Measurements from ENCODE around the gene FGF18.
"Not testable (repeated sequence)": the region's sequence is repeated elsewhere in the genome, so short reads cannot be mapped to it uniquely, and the experiment has no call there.

Gene FGF18, protein sequence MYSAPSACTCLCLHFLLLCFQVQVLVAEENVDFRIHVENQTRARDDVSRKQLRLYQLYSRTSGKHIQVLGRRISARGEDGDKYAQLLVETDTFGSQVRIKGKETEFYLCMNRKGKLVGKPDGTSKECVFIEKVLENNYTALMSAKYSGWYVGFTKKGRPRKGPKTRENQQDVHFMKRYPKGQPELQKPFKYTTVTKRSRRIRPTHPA

DNA sequence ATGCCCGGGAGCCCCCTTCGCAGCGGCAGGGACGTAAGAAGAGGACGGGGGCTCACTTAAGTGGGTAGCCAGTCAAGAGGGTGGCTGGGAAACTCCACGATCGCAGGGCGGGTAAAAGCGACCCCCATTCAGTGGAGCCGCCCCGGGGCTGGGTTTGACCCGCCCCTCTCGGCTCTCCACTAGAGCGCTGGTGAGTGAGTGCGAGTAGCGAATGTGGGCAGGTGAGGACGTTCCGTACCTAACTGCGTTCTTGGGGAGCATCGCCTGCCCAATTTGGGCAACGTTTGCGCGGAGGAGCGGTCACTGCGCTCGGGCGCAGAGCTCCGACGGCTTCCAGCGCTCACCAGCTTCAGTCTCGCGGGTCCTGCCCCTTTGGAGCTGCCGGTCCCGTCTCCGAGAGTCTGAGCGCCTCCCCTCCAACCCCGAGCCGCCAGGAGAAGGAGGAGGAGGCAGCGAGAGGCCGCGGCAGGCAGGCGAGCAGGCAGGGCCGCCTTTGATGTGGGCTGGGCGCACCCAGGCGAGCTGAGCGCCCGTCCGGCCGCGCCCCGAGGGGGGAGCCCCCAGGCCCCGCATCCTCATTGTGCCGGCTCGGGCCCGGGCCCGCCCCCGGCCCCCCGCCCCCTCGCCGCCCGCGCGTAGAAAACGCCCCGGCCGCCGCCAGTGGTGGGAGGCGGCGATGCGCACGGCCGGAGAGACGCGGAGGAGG lies at the start of gene FGF18:
FGF18 (plus strand) TSS at position 666 of the 706 bp plus-strand sequence. CDS start 553 bp downstream, outside the sequence.
- Histone ChIP-seq H3K27me3 (ENCODE audit: control insufficient read depth, insufficient read depth, low read length) (peaks cover 39% of the 10 kb centered on the region), H3K36me3 (ENCODE audit: control insufficient read depth, insufficient read depth, low read length) (no peaks in the 10 kb centered on the region), H3K4me3 (ENCODE audit: low read depth, low read length) (peak within 1 kb of the TSS; percentile 79), H3K27ac (ENCODE audit: low read depth, low read length) (no peak within 1 kb of the TSS), H3K9me3 (ENCODE audit: control insufficient read depth, insufficient read depth, low read depth, low read length) (no peaks in the 10 kb centered on the region), H3K9ac (ENCODE audit: low read length) (peak within 1 kb of the TSS; percentile 72), H3K4me1 (ENCODE audit: control insufficient read depth, insufficient read depth, low read length) (peaks cover 30% of the 10 kb centered on the region)

DNA sequence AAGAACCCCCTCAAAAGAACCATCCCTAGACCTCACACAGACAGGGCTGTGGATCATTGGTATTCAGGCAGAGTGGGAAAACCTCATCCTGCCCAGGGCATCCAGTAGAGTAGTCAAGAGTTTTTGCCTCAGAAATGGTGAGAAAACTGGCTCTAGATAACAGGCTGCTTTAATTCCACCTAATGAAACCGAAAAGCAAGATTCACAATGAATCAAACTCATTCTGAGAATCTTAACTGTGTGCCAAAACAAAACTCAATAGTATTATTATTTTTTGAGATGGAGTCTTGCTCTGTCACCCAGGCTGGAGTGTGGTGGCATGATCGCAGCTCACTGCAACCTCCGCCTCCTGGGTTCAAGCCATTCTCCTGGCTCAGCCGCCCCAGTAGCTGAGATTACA lies 49.5 kb upstream of the FGF18 start:
- H3K9ac ChIP-seq (ENCODE audit: low read length) = no peak overlapping the region
- H3K27ac ChIP-seq (ENCODE audit: low read depth, low read length) = no peak overlapping the region
- no peaks in the 10 kb centered on the region for H3K36me3 ChIP-seq (ENCODE audit: control insufficient read depth, insufficient read depth, low read length)
- H3K9me3 ChIP-seq (ENCODE audit: control insufficient read depth, insufficient read depth, low read depth, low read length) = no peaks in the 10 kb centered on the region
- no peak overlapping the region for H3K4me3 ChIP-seq (ENCODE audit: low read depth, low read length)
- H3K27me3 ChIP-seq (ENCODE audit: control insufficient read depth, insufficient read depth, low read length) = no peaks in the 10 kb centered on the region
- no peaks in the 10 kb centered on the region; the same call in 1 of the 2 replicates for H3K4me1 ChIP-seq (ENCODE audit: control insufficient read depth, insufficient read depth, low read length)

DNA sequence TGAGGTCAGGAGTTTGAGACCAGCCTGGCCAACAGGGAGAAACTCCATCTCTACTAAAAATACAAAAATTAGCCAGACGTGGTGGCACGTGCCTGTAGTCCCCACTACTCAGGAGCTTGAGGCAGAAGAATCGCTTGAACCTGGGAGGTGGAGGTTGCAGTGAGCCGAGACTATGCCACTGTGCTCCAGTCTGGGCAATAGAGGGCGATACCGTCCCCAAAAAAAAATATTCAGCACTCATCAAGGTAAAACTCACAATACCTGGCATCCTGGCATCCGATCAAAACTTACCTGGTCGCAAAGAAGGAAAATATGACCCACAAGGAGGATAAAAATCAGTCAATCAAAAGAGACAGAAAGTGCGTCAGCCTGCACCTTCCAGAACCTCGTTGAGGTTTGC lies 48.6 kb upstream of the FGF18 start:
- H3K36me3 ChIP-seq (ENCODE audit: control insufficient read depth, insufficient read depth, low read length); H3K9ac ChIP-seq (ENCODE audit: low read length); H3K27ac ChIP-seq (ENCODE audit: low read depth, low read length); H3K4me3 ChIP-seq (ENCODE audit: low read depth, low read length); H3K4me1 ChIP-seq (ENCODE audit: control insufficient read depth, insufficient read depth, low read length); H3K27me3 ChIP-seq (ENCODE audit: control insufficient read depth, insufficient read depth, low read length); H3K9me3 ChIP-seq (ENCODE audit: control insufficient read depth, insufficient read depth, low read depth, low read length): not testable (repeated sequence)

DNA sequence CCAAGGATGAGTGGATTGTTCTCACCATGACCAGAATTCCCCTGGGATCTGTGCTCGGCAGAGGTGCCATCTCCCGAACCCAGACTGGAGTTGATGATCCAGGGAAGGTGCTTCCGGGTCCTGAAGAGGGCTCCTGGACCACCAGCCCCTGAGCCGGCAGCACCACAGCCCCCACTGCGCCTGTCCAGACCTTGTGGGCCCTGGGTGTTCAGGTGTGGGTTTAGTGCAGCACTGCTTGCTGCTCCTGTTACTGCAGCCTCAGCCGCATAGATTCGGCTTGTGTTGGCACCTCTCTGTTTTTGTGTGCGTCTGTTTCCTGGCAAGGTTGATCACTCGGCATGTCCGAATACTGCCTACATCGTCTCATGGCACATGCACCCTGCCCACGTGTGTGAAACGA lies 48.1 kb upstream of the FGF18 start:
- no peak overlapping the region for H3K9ac ChIP-seq (ENCODE audit: low read length)
- no peaks in the 10 kb centered on the region; the same call in 1 of the 2 replicates for H3K4me1 ChIP-seq (ENCODE audit: control insufficient read depth, insufficient read depth, low read length)

DNA sequence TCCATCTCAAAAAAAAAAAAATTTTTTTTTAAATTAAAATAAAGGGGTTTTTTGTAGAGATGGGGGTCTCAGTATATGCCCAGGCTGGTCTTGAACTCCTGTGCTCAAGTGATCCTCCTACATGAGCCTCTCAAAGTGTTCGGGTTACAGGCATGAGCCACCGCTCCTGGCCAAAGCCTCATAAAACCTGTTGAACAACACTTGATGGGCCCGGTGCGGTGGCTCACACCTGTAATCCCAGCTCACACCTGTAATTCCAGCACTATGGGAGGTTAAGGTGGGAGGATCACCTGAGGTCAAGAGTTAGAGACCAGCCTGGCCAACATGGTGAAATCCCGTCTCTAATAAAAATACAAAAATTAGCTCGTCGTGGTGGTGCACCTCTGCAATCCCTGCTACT lies 39.5 kb upstream of the FGF18 start:
- Histone ChIP-seq H3K4me3 (ENCODE audit: low read depth, low read length) (no peak overlapping the region), H3K36me3 (ENCODE audit: control insufficient read depth, insufficient read depth, low read length) (no peaks in the 10 kb centered on the region), H3K27ac (ENCODE audit: low read depth, low read length) (no peak overlapping the region), H3K4me1 (ENCODE audit: control insufficient read depth, insufficient read depth, low read length) (no peaks in the 10 kb centered on the region), H3K9ac (ENCODE audit: low read length) (no peak overlapping the region), H3K27me3 (ENCODE audit: control insufficient read depth, insufficient read depth, low read length) (no peaks in the 10 kb centered on the region), H3K9me3 (ENCODE audit: control insufficient read depth, insufficient read depth, low read depth, low read length) (no peaks in the 10 kb centered on the region)

More for the DNA sequence above, 48.1 kb upstream of the FGF18 start:
- Histone ChIP-seq H3K4me3 (ENCODE audit: low read depth, low read length) (no peak overlapping the region), H3K27me3 (ENCODE audit: control insufficient read depth, insufficient read depth, low read length) (no peaks in the 10 kb centered on the region), H3K36me3 (ENCODE audit: control insufficient read depth, insufficient read depth, low read length) (no peaks in the 10 kb centered on the region), H3K27ac (ENCODE audit: low read depth, low read length) (no peak overlapping the region), H3K9me3 (ENCODE audit: control insufficient read depth, insufficient read depth, low read depth, low read length) (no peaks in the 10 kb centered on the region)

DNA sequence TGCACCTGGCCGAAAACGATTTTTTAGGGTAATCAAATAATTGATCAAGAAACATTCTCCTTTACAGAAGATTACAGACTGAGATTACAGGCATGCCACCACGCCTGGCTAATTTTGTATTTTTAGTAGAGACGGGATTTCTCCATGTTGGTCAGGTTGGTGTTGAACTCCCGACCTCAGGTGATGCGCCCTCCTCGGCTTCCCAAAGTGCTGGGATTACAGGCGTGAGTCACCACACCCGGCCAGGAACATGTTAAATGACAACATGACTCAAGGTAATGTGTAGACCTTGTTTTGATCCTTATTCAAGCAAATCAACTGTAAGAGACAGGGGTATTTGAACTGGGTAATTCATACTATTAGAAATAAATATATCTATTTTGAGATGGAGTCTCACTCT lies 35.0 kb upstream of the FGF18 start:
- not testable (repeated sequence) for H3K4me3 ChIP-seq (ENCODE audit: low read depth, low read length)

DNA sequence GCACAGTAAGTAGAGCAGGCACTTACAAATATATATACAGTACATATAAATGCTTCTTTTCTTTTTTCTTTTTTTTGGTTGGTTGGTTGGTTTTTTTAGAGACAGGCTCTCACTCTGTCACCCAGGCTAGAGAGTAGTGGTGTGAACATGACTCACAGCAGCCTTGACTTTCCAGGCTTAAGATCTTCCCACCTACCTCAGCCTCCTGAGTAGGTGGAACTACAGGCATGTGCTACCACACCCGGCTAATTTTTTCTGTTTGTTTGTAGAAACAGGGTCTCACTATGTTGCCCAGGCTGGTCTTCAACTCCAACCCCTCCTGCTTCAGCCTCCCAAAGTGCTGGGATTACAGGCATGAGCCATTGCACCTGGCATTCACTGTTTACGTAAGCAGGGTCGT lies 34.4 kb upstream of the FGF18 start:
- not testable (repeated sequence) for H3K9ac ChIP-seq (ENCODE audit: low read length); H3K4me3 ChIP-seq (ENCODE audit: low read depth, low read length); H3K9me3 ChIP-seq (ENCODE audit: control insufficient read depth, insufficient read depth, low read depth, low read length); H3K27me3 ChIP-seq (ENCODE audit: control insufficient read depth, insufficient read depth, low read length); H3K4me1 ChIP-seq (ENCODE audit: control insufficient read depth, insufficient read depth, low read length); H3K27ac ChIP-seq (ENCODE audit: low read depth, low read length)
- H3K36me3 ChIP-seq (ENCODE audit: control insufficient read depth, insufficient read depth, low read length) = peaks cover 16% of the 10 kb centered on the region

More for the DNA sequence above, 35.0 kb upstream of the FGF18 start:
- H3K9ac ChIP-seq (ENCODE audit: low read length); H3K27ac ChIP-seq (ENCODE audit: low read depth, low read length); H3K9me3 ChIP-seq (ENCODE audit: control insufficient read depth, insufficient read depth, low read depth, low read length); H3K4me1 ChIP-seq (ENCODE audit: control insufficient read depth, insufficient read depth, low read length); H3K27me3 ChIP-seq (ENCODE audit: control insufficient read depth, insufficient read depth, low read length): not testable (repeated sequence)
- H3K36me3 ChIP-seq (ENCODE audit: control insufficient read depth, insufficient read depth, low read length) = peaks cover 10% of the 10 kb centered on the region

DNA sequence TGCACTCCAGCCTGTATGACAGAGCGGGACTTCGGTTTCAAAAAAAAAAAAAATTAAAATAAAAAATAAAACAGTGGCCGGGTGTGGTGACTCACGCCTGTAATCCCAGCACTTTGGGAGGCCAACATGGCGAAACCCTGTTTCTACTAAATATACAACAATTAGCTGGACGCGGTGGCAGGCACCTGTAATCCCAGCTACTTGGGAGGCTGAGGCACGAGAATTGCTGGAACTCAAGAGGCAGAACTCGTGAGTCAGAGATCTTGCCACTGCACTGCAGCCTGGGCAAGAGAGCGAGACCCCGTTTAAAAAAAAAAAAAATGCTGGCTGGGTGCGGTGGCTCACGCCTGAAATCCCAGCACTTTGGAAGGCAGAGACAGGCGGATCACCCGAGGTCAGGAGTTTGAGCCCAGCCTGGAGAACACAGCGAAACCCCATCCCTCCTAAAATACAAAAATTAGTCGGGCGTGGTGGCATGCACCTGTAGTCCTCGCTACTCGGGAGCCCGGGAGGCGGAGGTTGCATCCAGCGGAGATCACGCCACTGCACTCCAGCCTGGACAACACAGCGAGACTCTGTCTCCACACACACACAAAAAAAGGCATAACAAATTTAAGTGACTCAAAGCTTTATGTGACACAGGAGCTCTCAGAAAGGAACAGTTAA lies 33.3 kb upstream of the FGF18 start:
- Histone ChIP-seq H3K9ac (ENCODE audit: low read length) (no peak overlapping the region), H3K4me1 (ENCODE audit: control insufficient read depth, insufficient read depth, low read length) (peaks cover 13% of the 10 kb centered on the region), H3K4me3 (ENCODE audit: low read depth, low read length) (peak overlapping the region; percentile 89), H3K9me3 (ENCODE audit: control insufficient read depth, insufficient read depth, low read depth, low read length) (no peaks in the 10 kb centered on the region), H3K27me3 (ENCODE audit: control insufficient read depth, insufficient read depth, low read length) (no peaks in the 10 kb centered on the region), H3K27ac (ENCODE audit: low read depth, low read length) (no peak overlapping the region), H3K36me3 (ENCODE audit: control insufficient read depth, insufficient read depth, low read length) (peaks cover 28% of the 10 kb centered on the region)

DNA sequence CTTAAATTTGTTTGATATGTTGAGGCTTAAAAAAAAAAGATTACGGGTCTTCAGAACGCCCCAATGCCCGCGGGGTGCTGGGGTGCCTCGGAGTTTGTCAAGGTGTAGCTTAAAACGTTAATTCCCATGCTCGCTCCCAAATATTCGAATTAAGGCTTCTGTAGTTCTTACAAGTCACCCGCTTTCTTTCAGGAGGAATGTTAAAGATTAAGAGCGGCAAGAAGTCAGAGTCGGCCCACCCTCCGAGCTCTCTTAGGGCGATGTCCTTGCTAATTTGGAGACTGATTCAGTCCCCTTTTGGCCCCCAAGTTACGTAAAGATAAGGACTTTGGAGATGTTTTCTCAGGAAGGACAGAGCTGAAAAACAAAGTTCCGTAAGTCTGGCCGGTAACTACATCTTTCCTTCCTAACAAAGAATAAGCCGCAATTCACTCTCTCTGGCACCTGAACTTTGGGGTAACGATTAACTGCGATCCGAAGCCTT lies 32.5 kb upstream of the FGF18 start:
- H3K4me1 ChIP-seq (ENCODE audit: control insufficient read depth, insufficient read depth, low read length) = peaks cover 16% of the 10 kb centered on the region
- peaks cover 35% of the 10 kb centered on the region for H3K36me3 ChIP-seq (ENCODE audit: control insufficient read depth, insufficient read depth, low read length)
- peak overlapping the region; percentile 93 for H3K27ac ChIP-seq (ENCODE audit: low read depth, low read length)
- H3K9me3 ChIP-seq (ENCODE audit: control insufficient read depth, insufficient read depth, low read depth, low read length) = no peaks in the 10 kb centered on the region
- H3K27me3 ChIP-seq (ENCODE audit: control insufficient read depth, insufficient read depth, low read length) = no peaks in the 10 kb centered on the region
- peak overlapping the region; percentile 94 for H3K9ac ChIP-seq (ENCODE audit: low read length)
- peak overlapping the region; percentile 89 for H3K4me3 ChIP-seq (ENCODE audit: low read depth, low read length)

DNA sequence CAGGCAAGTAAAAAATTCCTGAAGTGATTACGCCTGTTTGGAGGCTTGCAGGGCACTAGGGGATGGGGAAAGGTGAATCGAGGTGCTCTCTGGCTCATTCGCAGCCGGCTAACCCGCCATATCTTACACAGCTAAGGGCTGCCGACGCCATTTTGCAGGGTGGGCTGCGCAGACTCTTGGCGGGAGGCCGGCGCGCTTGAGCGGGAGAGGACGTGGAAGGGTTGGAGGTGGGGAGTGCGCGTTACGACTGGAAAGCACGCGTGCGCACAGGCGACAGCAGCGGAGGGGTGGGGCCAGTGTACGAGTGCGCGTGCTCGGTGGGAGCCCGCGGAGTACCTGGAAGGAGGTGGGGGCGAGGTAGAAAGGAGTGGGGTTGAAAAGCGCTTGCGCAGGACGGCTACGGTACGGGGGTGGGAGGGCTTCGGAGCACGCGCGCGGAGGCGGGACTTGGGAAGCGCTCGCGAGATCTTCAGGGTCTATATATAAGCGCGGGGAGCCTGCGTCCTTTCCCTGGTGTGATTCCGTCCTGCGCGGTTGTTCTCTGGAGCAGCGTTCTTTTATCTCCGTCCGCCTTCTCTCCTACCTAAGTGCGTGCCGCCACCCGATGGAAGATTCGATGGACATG lies 32.0 kb upstream of the FGF18 start, which contains the start of gene NPM1:
NPM1 (plus strand) TSS at position 505 of the 625 bp plus-strand sequence; CDS start at position 605, 100 bp downstream.
- Histone ChIP-seq H3K27ac (ENCODE audit: low read depth, low read length) (peak within 1 kb of the TSS; percentile 98), H3K4me1 (ENCODE audit: control insufficient read depth, insufficient read depth, low read length) (peaks cover 16% of the 10 kb centered on the region), H3K9me3 (ENCODE audit: control insufficient read depth, insufficient read depth, low read depth, low read length) (no peaks in the 10 kb centered on the region), H3K4me3 (ENCODE audit: low read depth, low read length) (peak within 1 kb of the TSS; percentile 89), H3K36me3 (ENCODE audit: control insufficient read depth, insufficient read depth, low read length) (peaks cover 41% of the 10 kb centered on the region), H3K9ac (ENCODE audit: low read length) (peak within 1 kb of the TSS; percentile 99), H3K27me3 (ENCODE audit: control insufficient read depth, insufficient read depth, low read length) (no peaks in the 10 kb centered on the region)
